Sciatic nerve (tissue), 1 donor: ENCODE results near the gene RNF225. TPM values are rescaled to one million over a fixed set of nuclear protein-coding genes. Genes with fewer than 3 reads are reported as not detected.

Experiments
- microRNA-seq: library from miRNA; unstranded; fragments of <30 nt; microRNA quantifications from one replicate; pipeline ENCODE4 v1.2.0, GENCODE V29; 2020
- total RNA-seq: library from RNA; stranded (reverse); fragmentation: NEBNext Ultra II Directional; extraction: Animal tissue kit (Norgen Biotek cat#: 25700); gene quantifications from one replicate; pipeline ENCODE4 v1.2.1, GENCODE V29; 2021
- donor health status: DM: no; HTN: no; CAD: no.

RNF225 gene
- total RNA-seq, 1 donor from 2014 or later: not detected

Small RNA genes within 50 kb of the gene (microRNA-seq; reads per million reads assigned to microRNA genes)
- not detected for gene MIR4754

Other genes with a start within 250 kb of the RNF225 start
- gene ZNF329, start 244.9 kb upstream of the RNF225 start, total RNA-seq: 11.8 TPM
- gene ZNF274, start 212.6 kb upstream of the RNF225 start, total RNA-seq: 32.0 TPM
- 28.9 TPM for gene ZNF544, start 166.7 kb upstream of the RNF225 start, total RNA-seq
- gene ZNF8, start 116.7 kb upstream of the RNF225 start, total RNA-seq: 6.9 TPM
- 32.9 TPM for gene ERVK3-1, start 90.3 kb upstream of the RNF225 start, total RNA-seq
- gene ZSCAN22, start 68.7 kb upstream of the RNF225 start, total RNA-seq: 4.5 TPM
- 13.3 TPM for gene A1BG, start 42.2 kb upstream of the RNF225 start, total RNA-seq
- 2.0 TPM for gene ZNF497, start 32.9 kb upstream of the RNF225 start, total RNA-seq
- gene ZNF837, start 14.6 kb upstream of the RNF225 start, total RNA-seq: 2.0 TPM
- gene RPS5, start 8.4 kb upstream of the RNF225 start, total RNA-seq: 572 TPM
- gene ZNF584, start 13.0 kb downstream of the RNF225 start, total RNA-seq: 16.0 TPM
- 6.1 TPM for gene ZNF132, start 44.5 kb downstream of the RNF225 start, total RNA-seq
- gene ZNF324B, start 56.0 kb downstream of the RNF225 start, total RNA-seq: 7.5 TPM
- gene ZNF324, start 71.4 kb downstream of the RNF225 start, total RNA-seq: 15.2 TPM
- 10.3 TPM for gene ZNF446, start 80.7 kb downstream of the RNF225 start, total RNA-seq
- 10.1 TPM for gene SLC27A5, start 116.3 kb downstream of the RNF225 start, total RNA-seq
- 14.9 TPM for gene ZBTB45, start 124.2 kb downstream of the RNF225 start, total RNA-seq
- 168 TPM for gene TRIM28, start 148.4 kb downstream of the RNF225 start, total RNA-seq
- 94.6 TPM for gene CHMP2A, start 159.4 kb downstream of the RNF225 start, total RNA-seq
- 57.4 TPM for gene UBE2M, start 163.0 kb downstream of the RNF225 start, total RNA-seq
- 32.4 TPM for gene MZF1, start 177.7 kb downstream of the RNF225 start, total RNA-seq